GM21737 (cell line): ENCODE data around the gene LETM1.

Experiments
- ATAC-seq: cut with Tn5 transposase; IDR thresholded peaks from one replicate; pipeline ENCODE4 v1.9.1; 2021; ENCODE audit warnings: mild to moderate bottlenecking, moderate library complexity; ENCODE audit not compliant: unreplicated experiment

Gene LETM1

GRCh38 chr4:1873291-1873690, 17.3 kb upstream of the LETM1 start:
- no peak for ATAC-seq

- no peak for ATAC-seq
Measured at GRCh38 chr4:1872870-1873269, 16.9 kb upstream of the LETM1 start.

DNA sequence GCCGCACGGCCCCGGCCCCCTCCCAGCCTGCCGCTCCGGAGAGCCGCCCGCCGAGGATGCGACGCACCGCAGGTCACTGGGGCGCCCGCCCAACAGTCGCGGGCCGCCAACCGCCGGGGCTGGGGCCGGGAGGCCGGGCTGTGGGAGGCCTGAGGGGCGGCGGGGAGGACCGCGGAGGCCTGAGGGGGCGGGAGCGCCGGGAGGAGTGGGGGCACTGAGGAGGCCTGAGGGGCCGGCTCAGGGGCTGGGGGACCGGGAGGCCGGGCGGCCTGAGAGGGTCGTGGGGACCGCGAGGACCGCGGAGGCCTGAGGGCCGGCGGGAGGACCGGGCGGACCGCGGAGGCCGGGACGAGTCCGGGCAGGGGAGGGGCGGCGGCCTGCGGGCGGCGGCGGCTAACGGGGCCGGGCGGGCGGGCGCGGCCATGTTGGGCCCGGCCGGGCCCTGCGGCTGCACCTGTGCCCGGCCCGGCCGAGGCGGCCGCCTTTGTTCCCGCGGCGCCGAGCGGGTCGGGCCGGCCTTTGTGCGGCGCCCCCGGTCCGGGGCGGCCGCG, 15.6 kb upstream of the LETM1 start:
- peak; percentile 5 for ATAC-seq

GRCh38 chr4:1870578-1871443, 14.9 kb upstream of the LETM1 start, which contains the start of gene NSD2:
TSS of gene NSD2 (plus strand) at chr4:1871393. CDS start at chr4:1900655, 29,262 bp downstream.
- ATAC-seq, result peak; percentile 52

DNA sequence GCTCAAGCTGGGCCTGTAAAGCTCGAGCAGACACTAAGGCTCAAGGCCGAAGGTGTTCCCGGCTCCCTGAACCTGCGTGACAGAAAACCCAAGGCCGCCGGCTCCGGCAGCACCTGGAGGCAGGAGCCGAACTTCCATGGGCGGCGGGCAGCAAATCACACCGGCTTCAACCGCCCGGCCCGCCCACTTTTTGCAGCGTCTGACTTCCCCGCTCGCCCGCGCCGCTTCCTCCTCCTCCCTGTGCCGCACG, 14.3 kb upstream of the LETM1 start:
- ATAC-seq, result peak; percentile 42

DNA sequence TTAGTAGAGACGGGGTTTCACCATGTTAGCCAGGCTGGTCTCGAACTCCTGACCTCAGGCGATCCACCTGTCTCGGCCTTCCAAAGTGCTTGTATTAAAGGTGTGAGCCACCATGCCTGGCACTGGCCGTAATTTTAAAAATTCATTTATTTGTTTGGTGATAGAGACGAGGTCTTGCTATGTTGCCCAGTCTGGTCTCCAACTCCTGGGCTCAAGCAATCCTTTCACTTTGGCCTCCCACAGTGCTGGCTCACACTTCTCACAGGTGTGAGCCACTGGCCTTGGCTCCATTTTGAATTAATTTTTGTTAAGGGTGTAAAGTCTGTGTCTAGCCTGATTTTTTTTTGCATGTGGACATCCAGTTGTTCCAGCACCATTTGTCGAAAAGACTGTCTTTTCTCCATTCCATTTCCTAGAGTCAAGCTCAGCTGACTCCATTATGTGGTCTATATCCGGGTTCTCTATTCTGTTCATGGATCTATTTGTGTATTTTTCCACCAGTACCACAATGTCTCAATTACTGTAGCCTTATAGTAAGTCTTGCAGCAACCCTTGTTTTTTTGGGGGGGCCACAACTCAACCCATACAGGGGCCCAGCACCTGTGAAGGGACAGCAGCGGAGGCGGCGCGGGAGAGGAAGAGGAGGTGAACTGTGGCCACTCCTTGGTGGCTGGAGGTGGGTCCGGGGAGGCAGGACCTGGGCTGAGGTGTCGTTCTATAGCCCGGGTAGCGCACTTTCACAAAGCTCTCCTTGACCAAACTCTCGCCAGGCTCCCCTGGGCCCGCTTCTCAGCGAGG, 13.8 kb upstream of the LETM1 start:
- ATAC-seq, result peak; percentile 0

DNA sequence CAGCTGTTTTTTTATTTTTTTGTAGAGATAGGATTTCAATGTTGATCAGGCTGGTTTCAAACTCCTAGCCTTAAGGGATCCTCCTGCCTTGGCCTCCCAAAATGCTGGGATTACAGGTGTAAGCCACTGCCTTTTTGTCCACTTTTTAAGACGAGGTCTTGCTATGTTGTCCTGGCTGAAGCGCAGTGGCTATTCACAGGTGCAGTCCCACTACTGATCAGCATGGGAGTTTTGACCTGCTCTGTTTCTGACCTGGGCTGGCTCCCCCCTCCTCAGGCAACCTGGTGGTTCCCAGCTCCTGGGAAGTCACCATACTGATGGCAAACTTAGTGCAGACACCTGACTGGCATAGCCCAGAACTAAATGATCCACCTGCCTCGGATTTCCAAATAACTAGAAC, 13.0 kb upstream of the LETM1 start:
- no peak for ATAC-seq

DNA sequence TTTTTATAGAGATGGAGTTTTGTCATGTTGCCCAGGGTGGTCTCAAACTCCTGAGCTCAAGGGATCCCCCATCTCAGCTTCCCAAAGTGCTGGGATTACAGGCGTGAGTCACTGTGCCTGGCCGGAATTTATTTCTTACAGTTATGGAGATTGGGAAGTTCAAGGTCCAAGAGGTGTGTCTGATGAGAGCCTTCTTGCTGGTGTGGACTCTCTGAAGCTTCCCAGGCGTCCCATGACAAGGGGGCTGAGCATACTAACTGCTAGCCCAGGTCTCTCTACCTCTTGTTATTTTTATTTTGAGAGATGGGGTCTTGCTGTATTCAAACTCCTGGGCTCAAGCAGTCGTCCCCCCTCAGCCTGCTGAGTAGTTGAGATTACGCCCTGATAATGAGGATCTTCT, 12.3 kb upstream of the LETM1 start:
- ATAC-seq, result no peak

DNA sequence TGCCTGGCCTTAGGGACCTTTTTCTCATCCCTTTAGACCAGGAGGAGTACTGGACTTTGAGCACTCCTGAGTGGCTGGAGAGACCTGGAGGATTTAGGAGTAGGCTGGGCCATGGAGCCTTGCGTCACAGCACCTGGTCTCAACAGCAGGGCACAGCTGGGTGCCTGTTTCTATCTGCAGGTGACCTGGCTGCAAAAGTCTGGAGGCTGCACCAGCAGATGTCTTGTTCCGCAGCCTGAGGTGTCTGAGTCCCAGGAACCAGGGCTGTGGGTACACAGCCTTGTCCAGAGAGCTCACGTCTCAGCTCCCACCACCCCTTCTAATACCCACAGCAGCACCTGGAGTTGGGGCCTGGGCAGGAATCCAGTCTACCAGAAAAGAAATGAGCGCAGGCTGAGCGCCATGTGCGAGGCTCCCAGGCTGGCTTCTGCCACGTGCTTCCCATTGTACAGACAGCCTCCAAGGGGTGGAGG, 10.3 kb upstream of the LETM1 start:
- ATAC-seq, result no peak

- no peak for ATAC-seq
Measured at GRCh38 chr4:1864076-1865008, 8.4 kb upstream of the LETM1 start.

GRCh38 chr4:1863297-1864033, 7.5 kb upstream of the LETM1 start:
- no peak for ATAC-seq

DNA sequence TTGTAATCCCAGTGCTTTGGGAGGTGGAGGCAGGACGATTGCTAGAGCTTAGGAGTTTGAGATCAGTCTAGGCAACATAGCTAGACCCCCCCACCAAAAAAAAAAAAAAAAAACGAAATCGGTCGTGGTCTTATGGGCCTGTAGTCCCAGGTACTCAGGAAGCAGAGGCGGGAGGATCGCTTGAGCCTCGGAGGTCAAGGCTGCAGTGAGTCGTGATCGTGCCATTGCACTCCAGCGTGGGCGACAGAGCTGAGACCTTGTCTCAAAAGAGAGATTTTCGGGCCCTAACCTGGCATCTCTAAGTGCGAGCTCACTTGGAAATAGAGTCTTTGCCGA, 7.0 kb upstream of the LETM1 start:
- no peak for ATAC-seq

DNA sequence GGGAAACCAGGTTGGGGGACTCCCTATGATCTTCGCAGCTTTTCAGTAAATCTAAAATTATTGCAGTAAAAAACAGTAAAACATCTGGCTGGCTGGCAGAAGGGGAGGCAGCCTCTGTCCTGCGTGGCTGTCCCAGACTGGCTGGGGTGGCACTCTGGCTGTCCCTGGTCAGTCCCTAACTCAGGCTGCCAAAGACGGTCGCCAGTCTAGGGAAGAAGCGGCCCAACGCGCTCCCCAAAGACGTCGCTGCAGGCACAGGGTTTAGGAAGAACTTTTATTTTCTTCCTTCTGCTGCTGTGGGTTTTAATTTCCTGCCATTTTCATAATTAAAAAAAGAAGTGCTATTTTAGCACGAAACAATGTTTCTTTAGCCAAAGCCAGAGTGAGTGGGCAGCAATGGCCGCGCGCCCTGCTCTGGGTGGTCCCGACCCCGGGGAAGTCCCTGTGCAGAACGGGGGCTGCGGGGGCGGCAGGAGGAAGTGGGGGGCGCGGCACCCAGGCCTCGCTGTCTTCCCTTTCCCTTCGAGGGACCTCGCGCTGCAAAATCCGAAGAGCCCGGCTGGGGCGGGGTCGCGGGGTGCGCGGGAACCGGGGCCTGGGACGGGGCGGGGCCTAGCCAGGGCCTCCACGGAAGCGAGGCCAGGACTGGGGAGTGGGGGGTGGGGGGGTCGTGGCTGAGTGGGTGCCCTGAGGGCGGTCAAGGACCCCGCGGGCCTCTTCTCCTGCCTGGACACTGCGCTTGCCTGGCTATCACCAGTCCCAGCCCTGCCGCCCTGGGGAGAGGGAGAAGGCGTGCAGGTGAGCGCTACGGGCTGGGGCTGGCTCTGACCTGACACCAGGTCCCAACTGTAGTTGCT, 6.3 kb upstream of the LETM1 start:
- no peak for ATAC-seq

- no peak for ATAC-seq
Measured at GRCh38 chr4:1859389-1859753, 3.4 kb upstream of the LETM1 start.

- no peak for ATAC-seq
Measured at GRCh38 chr4:1857931-1858330, 2.0 kb upstream of the LETM1 start.

DNA sequence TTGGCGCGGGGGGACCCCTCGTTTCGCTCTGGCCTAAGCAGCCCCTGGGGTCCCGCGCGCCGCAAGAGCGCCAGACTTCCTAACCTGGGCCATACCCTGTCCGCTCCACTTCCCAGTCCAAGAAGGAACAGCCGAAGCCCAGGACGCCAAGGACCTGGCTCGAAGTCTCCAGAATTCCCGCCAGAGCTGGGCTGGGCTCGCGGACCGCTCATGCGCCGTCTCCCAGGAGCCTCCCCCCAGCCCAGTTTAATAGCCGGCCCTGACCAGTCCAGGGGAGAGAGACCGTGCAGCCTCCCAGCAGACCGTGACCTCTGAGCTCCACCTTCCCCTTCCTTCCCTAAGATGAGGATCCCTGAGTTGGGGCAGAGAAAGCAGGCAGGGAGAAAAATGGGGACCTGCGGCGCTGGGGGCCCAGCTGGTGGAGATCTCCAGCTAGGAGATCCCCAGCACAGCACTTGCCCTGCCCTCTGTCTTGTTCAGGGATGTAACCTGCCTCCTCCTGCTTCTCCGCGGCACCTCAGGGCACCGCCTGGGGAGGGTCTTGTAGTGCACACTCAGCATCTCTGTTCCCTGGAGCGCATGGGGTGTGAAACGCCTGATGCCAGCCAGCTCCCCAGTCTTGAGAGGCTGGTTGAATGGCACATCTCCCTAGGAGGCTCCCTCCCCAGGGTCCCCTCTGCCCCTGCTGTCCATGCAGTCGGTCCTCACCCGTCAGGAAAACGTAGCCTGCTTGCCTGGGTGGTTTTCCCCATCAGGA, 1.2 kb upstream of the LETM1 start:
- ATAC-seq, result no peak

DNA sequence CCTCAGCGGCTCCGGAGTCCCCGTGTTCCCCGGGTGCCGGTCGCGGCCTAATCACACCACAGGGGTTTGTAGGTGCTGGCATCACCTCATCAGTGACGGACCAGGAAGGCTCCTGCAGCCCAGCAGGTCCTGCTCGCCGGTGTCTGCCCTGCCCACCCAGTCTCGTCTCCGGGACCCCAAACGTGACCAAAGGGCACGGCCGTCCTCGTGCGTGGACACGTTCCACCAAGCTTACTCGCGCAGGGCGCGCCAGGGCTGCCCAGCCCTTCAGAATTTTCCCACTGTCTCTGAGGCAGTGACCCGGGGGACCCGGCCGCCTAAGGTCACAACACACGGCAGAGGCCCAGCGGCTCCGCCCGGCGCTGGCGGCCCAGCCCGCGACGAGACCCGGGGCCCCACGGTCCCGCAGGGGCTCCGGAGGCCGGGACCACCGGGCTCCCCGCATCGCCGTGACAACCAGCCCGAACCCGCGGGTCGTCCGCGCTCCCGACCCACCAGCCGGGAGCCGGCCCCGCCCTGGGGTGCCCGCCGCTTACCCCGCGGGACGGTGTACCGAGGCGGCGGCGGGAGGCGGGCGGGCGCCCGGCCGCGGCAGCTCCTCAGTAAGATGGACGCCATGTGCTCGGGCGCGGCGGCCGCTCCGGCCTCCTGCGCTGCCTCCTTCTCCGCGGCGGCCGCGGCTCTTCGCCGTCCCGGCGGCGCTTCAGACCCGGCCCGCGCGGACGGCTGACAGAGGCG, 454 bp downstream of the LETM1 start:
- peak; percentile 21 for ATAC-seq

DNA sequence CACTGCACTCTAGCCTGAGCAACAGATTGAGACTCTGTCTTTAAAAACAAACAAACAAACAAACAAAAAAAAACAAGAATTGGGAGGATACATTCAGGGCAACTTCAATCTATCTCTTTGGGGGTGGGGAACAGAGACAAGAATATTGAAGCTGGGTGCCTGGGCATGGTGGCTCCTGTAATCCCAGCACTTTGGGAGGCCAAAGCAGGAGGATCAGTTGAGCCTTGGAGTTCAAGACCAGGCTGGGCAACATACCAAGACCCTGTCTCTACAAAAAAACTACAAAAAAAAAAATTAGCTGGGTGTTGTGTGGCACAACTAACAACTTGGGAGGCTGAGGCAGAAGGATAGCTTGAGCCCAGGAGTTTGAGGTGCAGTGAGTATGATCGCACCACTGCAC, 1.2 kb downstream of the LETM1 start:
- ATAC-seq, result no peak
